ENCODE measurements around the gene RALGDS. TPM values are rescaled to one million over a fixed set of nuclear protein-coding genes. Genes with fewer than 3 reads are reported as not detected.
"Not testable (repeated sequence)": the region's sequence is repeated elsewhere in the genome, so short reads cannot be mapped to it uniquely, and the experiment has no call there.

RALGDS gene
- total RNA-seq (2014; rRNA removed; shearing (Covaris generic)), result 21.7 and 29.8 TPM in 2 replicates

GRCh38 chr9:133121198-133121914, at the start of gene RALGDS:
Gene RALGDS, minus strand, starts transcription at chr9:133121240. Its CDS starts 86 bp downstream, at chr9:133121154.
- peak; percentile 93 for DNase-seq (ENCODE audit: low spot score)
- in situ Hi-C loops (cut with HindIII; ENCODE audit: low sequenced_read_pairs), result no loop called here

GRCh38 chr9:133170716-133171115, 49.7 kb upstream of the RALGDS start:
- DNase-seq (ENCODE audit: low spot score), result no peak
- in situ Hi-C loops (cut with HindIII; ENCODE audit: low sequenced_read_pairs), result no loop called here

- in situ Hi-C loops (cut with HindIII; ENCODE audit: low sequenced_read_pairs); DNase-seq (ENCODE audit: low spot score): not testable (repeated sequence)
Observed at GRCh38 chr9:133169687-133170086, 48.6 kb upstream of the RALGDS start.

GRCh38 chr9:133169102-133169501, 48.1 kb upstream of the RALGDS start:
- in situ Hi-C loops (cut with HindIII; ENCODE audit: low sequenced_read_pairs), result no loop called here
- no peak for DNase-seq (ENCODE audit: low spot score)

GRCh38 chr9:133168432-133168831, 47.4 kb upstream of the RALGDS start:
- DNase-seq (ENCODE audit: low spot score), result no peak
- in situ Hi-C loops (cut with HindIII; ENCODE audit: low sequenced_read_pairs), result no loop called here

- in situ Hi-C loops (cut with HindIII; ENCODE audit: low sequenced_read_pairs), result no loop called here
- DNase-seq (ENCODE audit: low spot score), result no peak
Observed at GRCh38 chr9:133167769-133168168, 46.7 kb upstream of the RALGDS start.

- in situ Hi-C loops (cut with HindIII; ENCODE audit: low sequenced_read_pairs), result no loop called here
- DNase-seq (ENCODE audit: low spot score), result no peak
Observed at GRCh38 chr9:133167096-133167730, 46.2 kb upstream of the RALGDS start.

GRCh38 chr9:133166392-133166791, 45.4 kb upstream of the RALGDS start:
- in situ Hi-C loops (cut with HindIII; ENCODE audit: low sequenced_read_pairs), result no loop called here
- no peak for DNase-seq (ENCODE audit: low spot score)

- in situ Hi-C loops (cut with HindIII; ENCODE audit: low sequenced_read_pairs), result no loop called here
- no peak for DNase-seq (ENCODE audit: low spot score)
Observed at GRCh38 chr9:133165452-133165730, 44.4 kb upstream of the RALGDS start.

GRCh38 chr9:133164191-133164590, 43.2 kb upstream of the RALGDS start:
- in situ Hi-C loops (cut with HindIII; ENCODE audit: low sequenced_read_pairs), result no loop called here
- DNase-seq (ENCODE audit: low spot score), result no peak

- peak; percentile 67 for DNase-seq (ENCODE audit: low spot score)
- in situ Hi-C loops (cut with HindIII; ENCODE audit: low sequenced_read_pairs), result no loop called here
Observed at GRCh38 chr9:133163504-133164172, 42.6 kb upstream of the RALGDS start, which contains the start of gene GBGT1. Gene GBGT1, minus strand, starts transcription at chr9:133163914. Its CDS starts 1,502 bp downstream, at chr9:133162412.

- in situ Hi-C loops (cut with HindIII; ENCODE audit: low sequenced_read_pairs), result no loop called here
- DNase-seq (ENCODE audit: low spot score), result no peak
Observed at GRCh38 chr9:133162861-133163503, 41.9 kb upstream of the RALGDS start.

GRCh38 chr9:133161547-133161950, 40.5 kb upstream of the RALGDS start:
- in situ Hi-C loops (cut with HindIII; ENCODE audit: low sequenced_read_pairs), result no loop called here
- DNase-seq (ENCODE audit: low spot score), result no peak

GRCh38 chr9:133160742-133161546, 39.9 kb upstream of the RALGDS start:
- DNase-seq (ENCODE audit: low spot score), result peak; percentile 61
- in situ Hi-C loops (cut with HindIII; ENCODE audit: low sequenced_read_pairs), result no loop called here

- no peak for DNase-seq (ENCODE audit: low spot score)
- in situ Hi-C loops (cut with HindIII; ENCODE audit: low sequenced_read_pairs), result no loop called here
Observed at GRCh38 chr9:133158695-133159094, 37.7 kb upstream of the RALGDS start.

GRCh38 chr9:133155156-133155555, 34.1 kb upstream of the RALGDS start:
- DNase-seq (ENCODE audit: low spot score), result no peak
- in situ Hi-C loops (cut with HindIII; ENCODE audit: low sequenced_read_pairs), result no loop called here

- in situ Hi-C loops (cut with HindIII; ENCODE audit: low sequenced_read_pairs), result no loop called here
- no peak for DNase-seq (ENCODE audit: low spot score)
Observed at GRCh38 chr9:133154097-133154989, 33.3 kb upstream of the RALGDS start.
